BLaER1 (cell line): ENCODE data around the gene OLFML2A.
"Not testable (repeated sequence)": the region's sequence is repeated elsewhere in the genome, so short reads cannot be mapped to it uniquely, and the experiment has no call there.

Source experiments
- H3K27ac ChIP-seq: shearing (Covaris generic); formaldehyde crosslinking; 2 replicates; pipeline ENCODE4 v1.8.1; 2022
- H3K27me3 ChIP-seq: shearing (Covaris generic); formaldehyde crosslinking; 2 replicates; pipeline ENCODE4 v1.8.1; 2022
- H3K36me3 ChIP-seq: shearing (Covaris generic); formaldehyde crosslinking; 2 replicates; pipeline ENCODE4 v1.8.1; 2022
- H3K4me1 ChIP-seq: shearing (Covaris generic); formaldehyde crosslinking; 2 replicates; pipeline ENCODE4 v1.8.1; 2022
- H3K4me2 ChIP-seq: shearing (Covaris generic); formaldehyde crosslinking; 2 replicates; pipeline ENCODE4 v1.8.1; 2022
- H3K4me3 ChIP-seq: shearing (Covaris generic); formaldehyde crosslinking; 2 replicates; pipeline ENCODE4 v1.8.1; 2022
- H3K9ac ChIP-seq: shearing (Covaris generic); formaldehyde crosslinking; 2 replicates; pipeline ENCODE4 v1.8.1; 2022
- H3K9me3 ChIP-seq: shearing (Covaris generic); formaldehyde crosslinking; 2 replicates; pipeline ENCODE4 v1.8.1; 2022
- H4K20me1 ChIP-seq: shearing (Covaris generic); formaldehyde crosslinking; 2 replicates; pipeline ENCODE4 v1.8.1; 2022
- Cebpa-rat ChIP-seq: shearing (Covaris generic); IDR thresholded peaks from 2 replicates; pipeline ENCODE4 v1.8.1; 2022

The OLFML2A gene

GRCh38 chr9:124835026-124835557 lies 58.2 kb downstream of the OLFML2A start:
- Histone ChIP-seq H3K4me2 (peak overlapping the region; percentile 87), H3K9me3 (no peaks in the 10 kb centered on the region), H3K4me1 (peaks cover 53% of the 10 kb centered on the region), H3K27ac (peak overlapping the region; percentile 18; the same call in 1 of the 2 replicates), H3K27me3 (no peaks in the 10 kb centered on the region), H3K4me3 (no peak overlapping the region), H3K36me3 (no peaks in the 10 kb centered on the region), H3K9ac (peak overlapping the region; percentile 55; the same call in 1 of the 2 replicates), H4K20me1 (no peaks in the 10 kb centered on the region)
- TF ChIP-seq Cebpa-rat = no peak

DNA sequence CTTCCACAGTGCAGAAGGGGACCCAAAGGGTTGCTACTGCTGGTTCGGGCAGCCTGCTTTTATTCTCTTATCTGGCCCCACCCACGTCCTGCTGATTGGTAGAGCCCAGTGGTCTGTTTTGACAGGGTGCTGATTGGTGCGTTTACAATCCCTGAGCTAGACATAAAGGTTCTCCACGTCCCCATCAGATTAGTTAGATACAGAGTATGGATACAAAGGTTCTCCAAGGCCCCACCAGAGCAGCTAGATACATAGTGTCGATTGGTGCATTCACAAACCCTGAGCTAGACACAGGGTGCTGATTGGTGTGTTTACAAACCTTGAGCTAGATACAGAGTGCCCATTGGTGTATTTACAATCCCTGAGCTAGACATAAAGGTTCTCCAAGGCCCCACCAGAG lies 61.2 kb downstream of the OLFML2A start:
- H3K9me3 ChIP-seq, H4K20me1 ChIP-seq, H3K4me3 ChIP-seq, H3K9ac ChIP-seq, H3K27me3 ChIP-seq, H3K4me2 ChIP-seq, H3K36me3 ChIP-seq, H3K27ac ChIP-seq: not testable (repeated sequence)
- peaks cover 25% of the 10 kb centered on the region for H3K4me1 ChIP-seq

- not testable (repeated sequence) for H3K27me3 ChIP-seq, H3K36me3 ChIP-seq, H3K4me3 ChIP-seq, H3K27ac ChIP-seq, H3K9ac ChIP-seq, H3K9me3 ChIP-seq, H3K4me2 ChIP-seq, H4K20me1 ChIP-seq
- peaks cover 23% of the 10 kb centered on the region for H3K4me1 ChIP-seq
Observed at GRCh38 chr9:124838567-124839275, 61.8 kb downstream of the OLFML2A start.

DNA sequence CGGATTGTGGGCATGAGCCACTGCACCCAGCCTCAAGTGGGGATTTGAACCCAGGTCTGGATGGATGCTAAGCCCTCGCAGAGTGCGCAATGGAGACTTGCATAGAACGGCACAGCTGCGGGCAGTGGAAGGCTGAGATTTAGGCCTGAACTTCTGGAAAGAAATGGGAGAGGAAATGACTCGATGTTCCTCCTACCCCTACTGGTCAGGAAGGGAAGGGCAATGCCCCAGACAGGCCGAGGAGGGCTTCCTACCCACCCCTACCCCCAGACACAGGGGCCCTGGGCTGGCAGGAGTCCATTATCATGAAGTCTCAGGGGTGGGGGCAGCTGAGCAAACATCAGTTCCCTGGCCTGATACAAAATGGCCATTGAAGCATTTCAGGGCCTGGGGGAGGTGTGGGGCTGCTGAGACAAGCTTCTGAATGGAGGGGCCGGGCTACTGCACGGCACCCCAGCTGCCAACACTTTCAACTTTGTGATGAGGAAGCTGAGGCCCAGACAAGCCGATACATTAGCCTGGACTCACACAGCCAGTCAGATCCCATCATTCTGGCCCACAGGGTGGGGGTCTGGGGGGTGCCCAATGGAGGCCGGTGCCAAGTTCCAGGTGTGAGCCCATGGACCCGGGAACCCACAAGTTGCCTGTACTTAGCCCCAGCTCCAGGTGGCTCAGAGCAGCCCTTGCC lies 62.8 kb downstream of the OLFML2A start:
- Histone ChIP-seq H3K27me3 (no peaks in the 10 kb centered on the region), H4K20me1 (no peaks in the 10 kb centered on the region), H3K4me1 (peaks cover 12% of the 10 kb centered on the region), H3K4me3 (no peak overlapping the region), H3K9ac (no peak overlapping the region), H3K36me3 (no peaks in the 10 kb centered on the region), H3K9me3 (no peaks in the 10 kb centered on the region), H3K27ac (no peak overlapping the region), H3K4me2 (no peak overlapping the region)
- TF ChIP-seq Cebpa-rat = no peak

- no peak overlapping the region for H3K4me2 ChIP-seq
- no peak for TF ChIP-seq Cebpa-rat
- peaks cover 6% of the 10 kb centered on the region for H3K4me1 ChIP-seq
- H3K9ac ChIP-seq = no peak overlapping the region
- H3K4me3 ChIP-seq = no peak overlapping the region
- H3K27ac ChIP-seq = no peak overlapping the region
- H3K27me3 ChIP-seq = no peaks in the 10 kb centered on the region
- H3K36me3 ChIP-seq = no peaks in the 10 kb centered on the region
- H3K9me3 ChIP-seq = no peaks in the 10 kb centered on the region
- no peaks in the 10 kb centered on the region for H4K20me1 ChIP-seq
Observed at GRCh38 chr9:124840300-124840833, 63.4 kb downstream of the OLFML2A start.

GRCh38 chr9:124841075-124841821 lies 64.3 kb downstream of the OLFML2A start:
- H3K4me2 ChIP-seq = no peak overlapping the region
- H3K4me1 ChIP-seq = no peaks in the 10 kb centered on the region
- no peak for TF ChIP-seq Cebpa-rat
- H3K27me3 ChIP-seq = no peaks in the 10 kb centered on the region
- no peak overlapping the region for H3K27ac ChIP-seq
- H4K20me1 ChIP-seq = no peaks in the 10 kb centered on the region
- H3K4me3 ChIP-seq = no peak overlapping the region
- H3K9ac ChIP-seq = no peak overlapping the region
- no peaks in the 10 kb centered on the region for H3K36me3 ChIP-seq
- H3K9me3 ChIP-seq = no peaks in the 10 kb centered on the region

DNA sequence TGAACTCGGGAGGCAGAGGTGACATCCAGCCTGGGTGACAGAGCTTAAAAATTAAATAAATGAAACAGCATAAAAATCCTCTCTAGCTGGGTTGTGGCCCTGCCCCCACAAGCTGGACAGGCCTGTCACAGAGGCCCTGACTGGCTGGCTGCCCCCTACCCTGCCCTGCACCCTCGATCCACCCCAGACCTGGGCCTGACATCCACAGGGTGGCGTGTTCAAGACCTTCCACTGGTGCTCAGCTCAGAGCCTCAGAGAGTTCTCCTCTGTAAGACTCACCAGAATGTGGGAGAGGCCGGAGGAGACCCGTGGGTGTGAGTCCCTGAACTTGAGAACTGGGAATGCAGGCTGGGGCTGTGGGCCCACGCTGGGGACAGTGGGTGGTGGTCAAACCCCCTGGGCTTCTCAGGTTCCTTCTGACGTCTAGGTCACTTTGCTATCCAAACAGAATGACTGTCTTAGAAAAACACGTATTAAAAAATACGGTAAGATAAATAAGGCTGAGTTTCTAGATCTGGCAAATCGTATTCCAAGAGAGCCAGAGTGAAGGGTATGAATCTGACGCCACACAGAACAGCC lies 66.6 kb downstream of the OLFML2A start:
- H3K27me3 ChIP-seq = no peaks in the 10 kb centered on the region
- no peak overlapping the region for H3K4me2 ChIP-seq
- H3K27ac ChIP-seq = no peak overlapping the region
- no peaks in the 10 kb centered on the region for H3K36me3 ChIP-seq
- TF ChIP-seq Cebpa-rat = no peak
- no peaks in the 10 kb centered on the region for H4K20me1 ChIP-seq
- no peak overlapping the region for H3K9ac ChIP-seq
- no peaks in the 10 kb centered on the region for H3K4me1 ChIP-seq
- H3K4me3 ChIP-seq = no peak overlapping the region
- H3K9me3 ChIP-seq = no peaks in the 10 kb centered on the region

- Histone ChIP-seq H3K27me3 (no peaks in the 10 kb centered on the region), H3K9ac (no peak overlapping the region), H4K20me1 (no peaks in the 10 kb centered on the region), H3K9me3 (no peaks in the 10 kb centered on the region), H3K36me3 (no peaks in the 10 kb centered on the region), H3K27ac (no peak overlapping the region), H3K4me1 (no peaks in the 10 kb centered on the region), H3K4me3 (no peak overlapping the region), H3K4me2 (no peak overlapping the region)
- no peak for TF ChIP-seq Cebpa-rat
Observed at GRCh38 chr9:124844291-124844690, 67.4 kb downstream of the OLFML2A start.

DNA sequence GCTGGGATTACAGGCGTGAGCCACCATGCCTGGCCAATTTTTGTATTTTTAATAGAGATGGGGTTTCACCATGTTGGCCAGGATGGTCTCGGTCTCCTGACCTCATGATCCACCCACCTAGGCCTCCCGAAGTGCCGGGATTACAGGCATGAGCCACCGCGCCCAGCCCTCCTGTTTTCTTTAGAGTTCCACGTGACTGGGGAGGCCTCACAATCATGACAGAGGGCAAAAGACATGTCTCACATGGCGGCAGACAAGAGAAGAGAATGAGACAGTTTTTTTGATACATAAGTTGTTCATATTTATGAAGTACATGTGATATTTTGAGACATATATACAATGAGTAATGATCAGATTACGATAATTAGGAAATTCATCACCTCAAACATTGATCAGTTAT lies 69.5 kb downstream of the OLFML2A start:
- not testable (repeated sequence) for H3K4me3 ChIP-seq, H3K36me3 ChIP-seq, H3K4me2 ChIP-seq, H4K20me1 ChIP-seq, H3K4me1 ChIP-seq, H3K27ac ChIP-seq, H3K27me3 ChIP-seq, H3K9ac ChIP-seq, H3K9me3 ChIP-seq
